ENCODE data around the gene ZNF529. TPM values are rescaled to one million over a fixed set of nuclear protein-coding genes. Genes with fewer than 3 reads are reported as not detected.

The ZNF529 gene
- total and polyA plus RNA-seq, 2 of the 13 experiments (the other 11 are each of a cell fraction or from before 2014, with no cell fraction given) = 9.3 to 10.6 TPM

- TF ChIP-seq SAP130 (CRISPR knock-in tag; IDR thresholded peaks at IDR 0.05; ENCODE audit: low read depth) = peak; percentile 10; the same call in 1 of the 2 replicates
Observed at GRCh38 chr19:36573895-36574720, 1.0 kb upstream of the ZNF529 start (continued).

- Histone ChIP-seq H3K4me2 (ENCODE audit: low read depth, low read length) (peak overlapping the region; percentile 90), H3K36me3 (replicated peaks in 1 of 2; ENCODE audit: control insufficient read depth in 1 of 2, insufficient read depth in 2 of 2, low read length in 2 of 2) (peaks cover 3 to 17% of the 10 kb centered on the region in 2 experiments; a peak in 3 of 5 replicates), H3K27me3 (ENCODE audit: control insufficient read depth in 1 of 2, insufficient read depth in 2 of 2, low read length in 2 of 2) (no peaks in the 10 kb centered on the region; a peak in 1 of 5 replicates), H3K27ac (ENCODE audit: extremely low read length, insufficient read depth, low read length) (peak overlapping the region; percentile 78), H3K9ac (ENCODE audit: insufficient read depth, low read depth, low read length) (peak overlapping the region; percentile 81), H4K20me1 (ENCODE audit: insufficient read depth, low read length) (no peaks in the 10 kb centered on the region), H2AFZ (ENCODE audit: low read length) (peak overlapping the region; percentile 22), H3K4me3 (replicated peaks in 1 of 3; ENCODE audit: insufficient read depth in 1 of 3, low read depth in 2 of 3, low read length in 3 of 3) (peak overlapping the region; percentile 67 to 91 (median 77)), H3K79me2 (ENCODE audit: insufficient read depth, low read length) (peaks cover 25% of the 10 kb centered on the region), H3K4me1 (ENCODE audit: insufficient read depth, low read length) (peaks cover 20% of the 10 kb centered on the region), H3K9me3 (ENCODE audit: low read length) (peaks cover 3% of the 10 kb centered on the region; the same call in 1 of the 2 replicates)
- POLR2A ChIA-PET = interaction anchor here (0.7 to 2.0 kb wide), 11 partner anchors 13 to 798 kb away, joined by 3 to 41 read pairs (median 7); partner anchors contain the start of genes ZNF146, ZNF260, ZNF345 and ZNF382
- no peak for ATAC-seq
- intact Hi-C loops (cut with micrococcal nuclease; ENCODE audit: unreplicated experiment) (loop anchor here (1.0 to 5.0 kb wide), 5 partner anchors 32 to 265 kb away; partner anchors contain the start of genes ZNF260, ZNF382, ZNF567 and ZNF790), in situ Hi-C loops (cut with HindIII; ENCODE audit: extremely low pct_ligation_motif_present, low pct_unique_long_range_greater_than_20kb) (no loop called here)
- TSS peak; percentile 81 for BruUV-seq (replicated peaks)
- 1% methylated on average over 11 of the region's 11 CpGs for WGBS (ENCODE audit: low lambda C conversion rate)
- CTCF ChIA-PET (ENCODE audit: low intra/inter-chr PET ratio, low total read pairs) = no interaction called here
- peak; percentile 89; the same call in 1 of the 2 replicates for TF ChIP-seq ZNF615 (CRISPR knock-in tag; IDR thresholded peaks at IDR 0.05; ENCODE audit: borderline replicate concordance)
- TF ChIP-seq BRD4 (CRISPR knock-in tag; IDR thresholded peaks at IDR 0.05) = no peak
- 0 out of 2 replicates have a peak, but pooled peaks have one; percentile 6 for TF ChIP-seq ZNF264 (CRISPR knock-in tag; IDR thresholded peaks at IDR 0.05)
- peak; percentile 31; the same call in 1 of the 2 replicates for TF ChIP-seq SMYD3 (CRISPR knock-in tag; IDR thresholded peaks at IDR 0.05)
- no peak for TF ChIP-seq USF2 (IDR thresholded peaks at IDR 0.05; ENCODE audit: low read depth, low read length)
- TF ChIP-seq USF2 (CRISPR knock-in tag; IDR thresholded peaks at IDR 0.05; ENCODE audit: borderline replicate concordance) = no peak
- TF ChIP-seq IKZF4 (CRISPR knock-in tag; IDR thresholded peaks at IDR 0.05; ENCODE audit: borderline replicate concordance, low read depth, not compliant biosample characterization) = no peak
- peak; percentile 15; the same call in 1 of the 2 replicates for TF ChIP-seq ISX (CRISPR knock-in tag; conservative IDR thresholded peaks at IDR 0.05)
- no peak for FAIRE-seq
- DNase-seq (ENCODE audit: low spot score) = no peak
Observed at GRCh38 chr19:36572593-36573019, 486 bp downstream of the ZNF529 start.

Measured in HepG2 (cell line).